ENCODE data around the gene SLC1A5. TPM values are rescaled to one million over a fixed set of nuclear protein-coding genes. Genes with fewer than 3 reads are reported as not detected.

Gene SLC1A5
- total RNA-seq, 1 donor from 2014 or later = 91.4 TPM

DNA sequence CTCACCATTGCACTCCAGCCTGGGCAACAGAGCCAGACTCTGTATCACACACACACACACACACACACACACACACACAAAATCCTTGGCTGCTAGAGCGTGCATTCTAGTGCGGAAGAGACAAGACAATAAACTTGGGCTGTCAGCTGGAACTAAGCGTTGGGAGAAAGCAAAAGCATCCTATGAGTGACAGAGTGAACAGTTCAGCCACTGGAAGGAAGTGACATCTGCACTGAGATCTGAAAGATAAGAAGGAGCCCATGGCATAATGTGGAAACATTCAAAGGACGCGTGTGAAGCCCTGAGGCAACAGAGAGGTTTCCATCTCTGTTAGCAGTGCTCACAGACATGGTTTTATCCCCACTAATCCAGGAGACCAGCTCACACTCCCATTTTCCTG lies 3.5 kb upstream of the SLC1A5 start:
- Mint-ChIP-seq H3K27me3 (no peaks in the 10 kb centered on the region), H3K4me1 (ENCODE audit: unreplicated experiment) (peaks cover 11% of the 10 kb centered on the region), H3K27ac (peak overlapping the region; percentile 72), H3K9me3 (peaks cover 4% of the 10 kb centered on the region), H3K36me3 (no peaks in the 10 kb centered on the region), H3K4me3 (peak overlapping the region; percentile 21)
- TF ChIP-seq, protein P1, sequence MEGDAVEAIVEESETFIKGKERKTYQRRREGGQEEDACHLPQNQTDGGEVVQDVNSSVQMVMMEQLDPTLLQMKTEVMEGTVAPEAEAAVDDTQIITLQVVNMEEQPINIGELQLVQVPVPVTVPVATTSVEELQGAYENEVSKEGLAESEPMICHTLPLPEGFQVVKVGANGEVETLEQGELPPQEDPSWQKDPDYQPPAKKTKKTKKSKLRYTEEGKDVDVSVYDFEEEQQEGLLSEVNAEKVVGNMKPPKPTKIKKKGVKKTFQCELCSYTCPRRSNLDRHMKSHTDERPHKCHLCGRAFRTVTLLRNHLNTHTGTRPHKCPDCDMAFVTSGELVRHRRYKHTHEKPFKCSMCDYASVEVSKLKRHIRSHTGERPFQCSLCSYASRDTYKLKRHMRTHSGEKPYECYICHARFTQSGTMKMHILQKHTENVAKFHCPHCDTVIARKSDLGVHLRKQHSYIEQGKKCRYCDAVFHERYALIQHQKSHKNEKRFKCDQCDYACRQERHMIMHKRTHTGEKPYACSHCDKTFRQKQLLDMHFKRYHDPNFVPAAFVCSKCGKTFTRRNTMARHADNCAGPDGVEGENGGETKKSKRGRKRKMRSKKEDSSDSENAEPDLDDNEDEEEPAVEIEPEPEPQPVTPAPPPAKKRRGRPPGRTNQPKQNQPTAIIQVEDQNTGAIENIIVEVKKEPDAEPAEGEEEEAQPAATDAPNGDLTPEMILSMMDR (conservative IDR thresholded peaks at IDR 0.05) = no peak
- DNase-seq (ENCODE audit: extremely low spot score, unreplicated experiment) = no peak

DNA sequence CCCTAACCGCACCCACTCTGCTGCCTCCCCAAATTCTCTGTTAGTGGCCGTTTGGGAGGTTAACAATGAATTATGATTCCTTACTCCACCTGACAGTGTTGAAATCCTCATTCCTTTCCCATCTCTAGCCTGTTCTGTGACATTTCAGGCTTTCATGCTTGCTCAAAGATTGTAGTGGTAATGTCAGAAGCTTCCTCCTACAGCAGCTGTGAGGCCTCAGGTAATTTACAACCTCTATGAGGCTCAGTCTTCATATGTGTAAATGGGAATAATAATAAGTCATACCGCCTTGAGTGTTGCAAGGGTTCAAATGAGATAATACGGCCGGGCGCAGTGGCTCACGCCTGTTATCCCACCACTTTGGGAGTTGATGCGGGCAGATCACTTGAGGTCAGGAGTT lies 977 bp upstream of the SLC1A5 start:
- peaks cover 30% of the 10 kb centered on the region for H3K4me1 Mint-ChIP-seq (ENCODE audit: unreplicated experiment)
- peak overlapping the region; percentile 95 for H3K27ac Mint-ChIP-seq
- DNase-seq (ENCODE audit: extremely low spot score, unreplicated experiment) = no peak
- peaks cover 4% of the 10 kb centered on the region for H3K9me3 Mint-ChIP-seq
- H3K27me3 Mint-ChIP-seq = no peaks in the 10 kb centered on the region
- peaks cover 3% of the 10 kb centered on the region for H3K36me3 Mint-ChIP-seq
- TF ChIP-seq, protein P1 (conservative IDR thresholded peaks at IDR 0.05) = no peak
- peak overlapping the region; percentile 97 for H3K4me3 Mint-ChIP-seq

DNA sequence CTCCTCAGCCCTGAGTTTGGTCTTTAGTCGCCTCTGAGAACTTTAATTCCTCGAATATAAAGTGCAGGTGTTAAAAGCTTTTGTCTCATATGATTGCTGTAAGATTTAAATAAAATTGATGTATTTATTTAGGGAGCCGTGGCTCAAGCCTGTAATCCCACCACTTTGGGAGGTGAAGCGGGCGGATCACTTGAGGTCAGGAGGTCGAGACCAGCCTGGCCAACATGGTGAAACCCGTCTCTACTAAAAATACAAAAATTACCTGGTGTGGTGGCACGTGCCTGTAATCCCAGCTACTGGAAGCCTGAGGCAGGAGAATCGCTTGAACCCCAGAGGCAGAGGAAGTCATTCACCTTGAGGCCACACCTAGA lies 559 bp upstream of the SLC1A5 start:
- TF ChIP-seq, protein P1 (conservative IDR thresholded peaks at IDR 0.05) = no peak
- H3K4me1 Mint-ChIP-seq (ENCODE audit: unreplicated experiment) = peaks cover 34% of the 10 kb centered on the region
- H3K36me3 Mint-ChIP-seq = peaks cover 3% of the 10 kb centered on the region
- peak overlapping the region; percentile 95 for H3K27ac Mint-ChIP-seq
- H3K27me3 Mint-ChIP-seq = no peaks in the 10 kb centered on the region
- H3K9me3 Mint-ChIP-seq = peaks cover 4% of the 10 kb centered on the region
- no peak for DNase-seq (ENCODE audit: extremely low spot score, unreplicated experiment)
- peak overlapping the region; percentile 97 for H3K4me3 Mint-ChIP-seq

DNA sequence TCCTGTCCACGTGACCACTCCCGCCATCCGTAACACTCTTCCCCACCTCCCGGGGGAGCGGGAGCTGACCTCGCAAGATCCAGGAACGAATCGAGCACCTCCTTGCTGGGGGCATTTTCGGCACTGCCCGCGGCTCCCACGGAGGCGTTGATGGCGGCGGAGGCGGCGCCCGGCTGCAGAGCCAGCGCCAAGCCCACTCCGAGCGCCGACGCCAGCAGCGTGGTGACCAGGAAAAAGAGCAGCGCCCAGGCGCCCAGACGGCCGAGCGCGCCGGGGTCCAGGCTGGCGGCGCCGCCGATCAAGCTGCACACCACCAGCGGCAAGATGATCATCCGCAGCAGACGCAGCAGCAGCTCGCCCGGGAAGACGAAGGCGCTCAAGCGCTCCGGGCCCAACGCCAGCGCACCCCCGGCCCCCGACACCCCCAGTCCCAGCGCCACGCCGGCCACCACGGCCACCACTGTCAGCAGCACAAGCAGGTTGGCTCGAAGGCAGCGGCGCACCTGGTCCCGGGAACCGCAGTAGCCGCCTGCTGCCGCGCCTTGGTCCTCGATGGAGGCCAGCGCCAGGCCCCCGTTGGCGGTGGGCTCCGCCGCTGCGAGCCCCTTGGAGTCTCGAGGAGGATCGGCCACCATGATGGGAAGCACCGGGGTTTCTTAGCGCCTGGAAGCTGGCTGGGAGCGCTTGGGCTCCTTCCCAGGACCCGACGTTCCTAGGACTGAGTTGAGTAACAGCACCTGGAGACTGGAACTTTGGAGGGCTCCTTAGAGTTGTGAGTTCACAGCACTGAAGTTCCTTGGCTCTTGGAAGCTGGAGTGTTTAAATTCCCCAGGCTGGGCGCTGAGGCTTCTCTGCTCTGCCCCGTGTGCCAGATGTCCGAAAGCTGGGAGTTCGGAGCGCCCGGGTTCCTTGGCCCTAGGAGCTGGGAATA lies 798 bp downstream of the SLC1A5 start:
- peaks cover 8% of the 10 kb centered on the region for H3K36me3 Mint-ChIP-seq
- H3K27me3 Mint-ChIP-seq = no peaks in the 10 kb centered on the region
- TF ChIP-seq, protein P1 (conservative IDR thresholded peaks at IDR 0.05) = no peak
- peak overlapping the region; percentile 97 for H3K4me3 Mint-ChIP-seq
- DNase-seq (ENCODE audit: extremely low spot score, unreplicated experiment) = peak; percentile 76
- peaks cover 45% of the 10 kb centered on the region for H3K4me1 Mint-ChIP-seq (ENCODE audit: unreplicated experiment)
- peaks cover 4% of the 10 kb centered on the region for H3K9me3 Mint-ChIP-seq
- peak overlapping the region; percentile 96 for H3K27ac Mint-ChIP-seq

DNA sequence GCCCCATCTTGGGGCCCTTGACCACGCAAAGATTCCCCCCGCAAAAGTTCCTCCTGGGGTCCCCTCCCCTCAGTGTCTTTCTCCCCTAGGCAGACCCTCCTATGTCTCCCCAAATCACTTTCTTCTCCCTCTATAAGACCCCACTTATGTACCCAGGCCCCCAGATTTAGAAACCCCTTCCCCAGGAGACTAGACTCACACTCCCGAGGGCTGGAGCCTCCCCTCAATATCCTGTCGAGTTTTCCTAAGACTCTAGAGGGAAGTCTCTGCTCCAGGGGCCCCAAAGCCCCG lies 1.4 kb downstream of the SLC1A5 start:
- TF ChIP-seq, protein P1 (conservative IDR thresholded peaks at IDR 0.05) = no peak
- Mint-ChIP-seq H3K4me1 (ENCODE audit: unreplicated experiment) (peaks cover 43% of the 10 kb centered on the region), H3K27me3 (no peaks in the 10 kb centered on the region), H3K27ac (peak overlapping the region; percentile 96), H3K4me3 (peak overlapping the region; percentile 97), H3K9me3 (peaks cover 4% of the 10 kb centered on the region), H3K36me3 (peaks cover 10% of the 10 kb centered on the region)
- no peak for DNase-seq (ENCODE audit: extremely low spot score, unreplicated experiment)
